ENCODE measurements around the gene PHLDA1. TPM values are rescaled to one million over a fixed set of nuclear protein-coding genes. Genes with fewer than 3 reads are reported as not detected.

PHLDA1 gene
- total and polyA plus RNA-seq, 8 donors, result 15.8 to 59.3 (median 48.2) TPM

DNA sequence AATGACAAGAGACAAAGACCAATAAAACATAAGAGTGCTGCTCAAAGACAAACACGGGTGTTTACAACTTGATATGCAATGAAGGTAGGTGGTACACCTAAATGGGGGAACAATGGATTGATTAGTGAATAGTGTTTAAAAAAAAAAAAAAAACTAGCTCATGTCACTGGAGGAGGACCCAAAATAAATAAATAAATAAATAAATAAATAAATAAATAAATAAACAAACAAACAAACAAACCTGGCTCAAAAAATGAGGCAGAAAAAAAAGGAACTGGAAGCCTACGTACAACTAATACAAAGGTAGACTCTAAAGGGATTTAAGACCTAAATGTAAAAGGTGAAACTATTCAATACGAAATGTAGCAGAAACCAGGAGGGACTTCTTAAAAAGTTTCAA lies 34.3 kb upstream of the PHLDA1 start:
- Histone ChIP-seq H3K27ac (no peak overlapping the region), H3K4me3 (no peak overlapping the region), H3K36me3 (peaks cover 0 to 65% of the 10 kb centered on the region in 2 donors), H3K9me3 (peaks cover 0 to 19% of the 10 kb centered on the region in 2 donors), H3K27me3 (no peaks in the 10 kb centered on the region), H3K4me1 (peaks cover 0 to 4% of the 10 kb centered on the region in 2 donors)
- no peak for DNase-seq
- ATAC-seq, result no peak
- TF ChIP-seq, protein P1, sequence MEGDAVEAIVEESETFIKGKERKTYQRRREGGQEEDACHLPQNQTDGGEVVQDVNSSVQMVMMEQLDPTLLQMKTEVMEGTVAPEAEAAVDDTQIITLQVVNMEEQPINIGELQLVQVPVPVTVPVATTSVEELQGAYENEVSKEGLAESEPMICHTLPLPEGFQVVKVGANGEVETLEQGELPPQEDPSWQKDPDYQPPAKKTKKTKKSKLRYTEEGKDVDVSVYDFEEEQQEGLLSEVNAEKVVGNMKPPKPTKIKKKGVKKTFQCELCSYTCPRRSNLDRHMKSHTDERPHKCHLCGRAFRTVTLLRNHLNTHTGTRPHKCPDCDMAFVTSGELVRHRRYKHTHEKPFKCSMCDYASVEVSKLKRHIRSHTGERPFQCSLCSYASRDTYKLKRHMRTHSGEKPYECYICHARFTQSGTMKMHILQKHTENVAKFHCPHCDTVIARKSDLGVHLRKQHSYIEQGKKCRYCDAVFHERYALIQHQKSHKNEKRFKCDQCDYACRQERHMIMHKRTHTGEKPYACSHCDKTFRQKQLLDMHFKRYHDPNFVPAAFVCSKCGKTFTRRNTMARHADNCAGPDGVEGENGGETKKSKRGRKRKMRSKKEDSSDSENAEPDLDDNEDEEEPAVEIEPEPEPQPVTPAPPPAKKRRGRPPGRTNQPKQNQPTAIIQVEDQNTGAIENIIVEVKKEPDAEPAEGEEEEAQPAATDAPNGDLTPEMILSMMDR (IDR thresholded peaks at IDR 0.05), result no peak
- intact Hi-C loops (cut with DNase I), result loop anchor here in 1 of 2 donors (10.0 kb wide), 1 partner anchor 279 kb away; the partner anchor contains the start of gene BBS10

DNA sequence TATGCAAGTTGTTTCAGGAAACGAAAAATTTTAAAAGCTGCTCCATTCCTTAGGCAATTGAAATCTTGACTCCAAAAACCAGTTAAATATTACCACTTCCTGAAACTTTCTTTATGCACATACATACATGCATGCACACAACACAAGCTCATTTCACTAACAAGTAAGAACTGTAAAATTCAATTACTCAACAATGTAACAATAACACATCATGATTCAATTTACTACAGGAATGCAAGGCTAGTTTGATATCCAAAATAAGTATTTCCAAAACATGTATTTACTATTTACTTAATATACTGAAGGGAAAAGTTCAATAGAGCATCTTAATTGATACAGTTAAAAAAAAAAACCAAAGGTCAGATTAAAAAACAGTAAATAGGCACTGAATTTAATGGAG lies 33.3 kb upstream of the PHLDA1 start:
- DNase-seq (no peak), ATAC-seq (no peak)
- peaks cover 0 to 19% of the 10 kb centered on the region in 2 donors for H3K9me3 ChIP-seq
- TF ChIP-seq, protein P1 (IDR thresholded peaks at IDR 0.05), result no peak
- H3K36me3 ChIP-seq, result peaks cover 0 to 69% of the 10 kb centered on the region in 2 donors
- H3K4me1 ChIP-seq, result peaks cover 0 to 13% of the 10 kb centered on the region in 2 donors
- no peak overlapping the region for H3K4me3 ChIP-seq
- H3K27ac ChIP-seq, result no peak overlapping the region
- H3K27me3 ChIP-seq, result no peaks in the 10 kb centered on the region
- intact Hi-C loops (cut with DNase I), result loop anchor here in 1 of 2 donors (10.0 kb wide), 1 partner anchor 280 kb away; the partner anchor contains the start of gene BBS10

DNA sequence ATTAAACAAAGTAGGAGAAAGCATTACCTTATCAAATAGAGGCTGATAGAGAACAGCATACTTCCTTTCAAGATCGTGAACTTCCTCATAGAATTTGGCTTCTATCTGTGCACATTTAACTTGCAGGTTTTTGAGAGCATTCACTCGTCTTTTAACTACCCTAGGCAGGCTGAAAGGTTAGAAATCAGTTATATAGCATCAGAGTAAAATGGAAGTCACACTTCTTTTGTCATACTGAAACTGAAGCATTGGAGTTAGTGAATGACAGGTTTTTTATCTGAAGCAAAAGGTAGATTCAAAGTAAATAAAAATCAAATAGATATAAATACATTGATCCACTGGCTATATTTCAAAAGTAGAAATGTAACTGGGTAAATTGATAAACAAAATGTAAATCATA lies 28.5 kb upstream of the PHLDA1 start:
- no peak overlapping the region for H3K27ac ChIP-seq
- TF ChIP-seq, protein P1 (IDR thresholded peaks at IDR 0.05), result no peak
- peaks cover 0 to 10% of the 10 kb centered on the region in 2 donors for H3K4me1 ChIP-seq
- no peaks in the 10 kb centered on the region for H3K27me3 ChIP-seq
- peaks cover 0 to 89% of the 10 kb centered on the region in 2 donors for H3K36me3 ChIP-seq
- intact Hi-C loops (cut with DNase I), result loop anchor here in 1 of 2 donors (10.0 kb wide), 1 partner anchor 285 kb away; the partner anchor contains the start of gene BBS10
- ATAC-seq (no peak), DNase-seq (no peak)
- peaks cover 0 to 11% of the 10 kb centered on the region in 2 donors for H3K9me3 ChIP-seq
- no peak overlapping the region for H3K4me3 ChIP-seq

- peaks cover 0 to 10% of the 10 kb centered on the region in 2 donors for H3K4me1 ChIP-seq
- no peaks in the 10 kb centered on the region for H3K27me3 ChIP-seq
- H3K27ac ChIP-seq, result no peak overlapping the region
- TF ChIP-seq, protein P1 (IDR thresholded peaks at IDR 0.05), result no peak
- H3K9me3 ChIP-seq, result no peaks in the 10 kb centered on the region
- H3K36me3 ChIP-seq, result peaks cover 0 to 94% of the 10 kb centered on the region in 2 donors
- intact Hi-C loops (cut with DNase I), result no loop called here
- ATAC-seq (no peak), DNase-seq (no peak)
- H3K4me3 ChIP-seq, result no peak overlapping the region
Measured at GRCh38 chr12:76057326-76057725, 25.8 kb upstream of the PHLDA1 start.

- ATAC-seq, result no peak
- Histone ChIP-seq H3K9me3 (no peaks in the 10 kb centered on the region), H3K36me3 (peaks cover 0 to 96% of the 10 kb centered on the region in 2 donors), H3K4me1 (peaks cover 0 to 6% of the 10 kb centered on the region in 2 donors), H3K27ac (no peak overlapping the region), H3K4me3 (no peak overlapping the region), H3K27me3 (no peaks in the 10 kb centered on the region)
- intact Hi-C loops (cut with DNase I), result no loop called here
- DNase-seq, result no peak
- TF ChIP-seq, protein P1 (IDR thresholded peaks at IDR 0.05), result no peak
Measured at GRCh38 chr12:76055393-76055792, 23.8 kb upstream of the PHLDA1 start.
